IPS DF 19.7 (cell line): Measurements from ENCODE around the gene IQSEC1.

Experiments
- DNase-seq: peaks from one replicate; pipeline ENCODE4 v3.0.0-alpha.2; 2013; ENCODE audit warnings: low read depth, low spot score

The IQSEC1 gene

DNA sequence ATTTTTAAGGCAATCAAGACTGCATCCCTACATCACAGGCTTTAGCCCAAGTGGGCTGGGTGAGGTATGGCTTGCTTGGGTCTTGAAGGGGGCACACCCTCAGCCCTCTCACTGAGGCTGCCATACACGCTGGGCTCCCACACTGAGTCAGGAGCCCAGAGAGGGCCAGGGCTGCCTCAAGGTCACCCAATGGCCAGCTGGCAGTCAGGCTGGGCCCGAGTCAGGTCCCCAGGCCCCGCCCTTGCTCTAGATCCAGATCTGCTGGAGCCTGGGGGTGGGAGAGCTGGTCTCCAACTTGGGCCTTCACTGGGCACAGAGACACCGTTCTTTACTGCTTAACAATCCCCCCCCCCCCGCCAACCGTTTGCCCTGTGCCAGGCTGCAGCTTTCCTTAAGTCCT, 88.1 kb downstream of the IQSEC1 start:
- no peak for DNase-seq

DNA sequence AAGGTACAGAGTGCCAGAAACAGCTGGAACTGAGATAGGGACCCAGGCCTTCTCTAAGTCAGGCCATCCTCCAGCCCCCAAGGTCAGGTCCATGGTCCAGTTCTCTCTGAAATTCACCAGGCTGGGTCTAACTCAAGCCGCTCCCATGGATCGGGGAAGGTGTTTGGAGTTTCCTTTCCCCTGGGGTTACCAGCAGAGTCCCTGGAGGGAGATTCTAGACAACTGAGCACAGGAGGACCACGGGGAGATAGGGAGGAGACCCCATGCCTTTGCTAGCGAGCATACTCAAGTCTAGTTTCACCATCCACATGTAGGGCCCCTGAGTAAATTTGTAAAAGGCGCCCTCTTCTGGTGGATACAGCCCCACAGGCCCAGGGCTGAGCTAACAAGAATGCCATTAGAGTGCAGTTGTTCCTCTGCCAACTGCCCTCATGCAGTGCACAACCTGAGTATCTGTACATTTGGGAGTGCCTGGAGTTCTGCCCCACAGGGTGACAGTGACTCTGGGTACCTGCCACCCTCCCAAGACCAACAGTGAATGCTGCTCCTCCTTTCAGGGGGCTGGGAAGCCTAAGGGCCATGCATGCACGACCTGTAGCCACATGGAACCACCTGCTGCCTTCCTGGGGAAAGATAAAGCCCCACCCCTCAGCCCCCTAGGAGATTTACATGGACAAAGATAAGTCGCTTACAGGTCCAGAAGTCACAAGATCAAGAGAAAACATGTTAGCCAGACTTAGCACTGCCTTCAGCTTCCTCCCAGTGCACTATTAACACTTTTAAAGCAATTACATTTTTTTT, 89.0 kb downstream of the IQSEC1 start:
- DNase-seq: peak; percentile 25

DNA sequence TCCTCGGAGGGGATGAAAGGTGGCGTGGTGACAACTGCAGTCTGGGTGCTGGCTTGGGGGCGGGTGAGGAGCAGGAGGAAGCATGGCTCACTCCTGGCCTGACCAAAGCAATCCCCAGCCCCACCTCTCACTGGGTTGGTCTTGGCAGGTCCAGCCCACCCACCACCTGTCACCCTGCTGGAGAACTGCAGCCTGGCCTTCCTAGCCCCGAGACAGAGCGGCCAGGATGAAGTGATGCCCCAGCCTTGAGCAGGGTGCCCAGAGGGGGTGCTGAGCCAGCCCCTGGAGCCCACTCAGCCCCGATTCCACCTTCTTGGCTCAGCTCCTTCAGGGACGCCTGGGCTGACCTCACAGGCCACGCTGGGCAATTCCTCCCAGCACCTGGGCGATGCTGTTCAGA, 89.9 kb downstream of the IQSEC1 start:
- no peak for DNase-seq

DNA sequence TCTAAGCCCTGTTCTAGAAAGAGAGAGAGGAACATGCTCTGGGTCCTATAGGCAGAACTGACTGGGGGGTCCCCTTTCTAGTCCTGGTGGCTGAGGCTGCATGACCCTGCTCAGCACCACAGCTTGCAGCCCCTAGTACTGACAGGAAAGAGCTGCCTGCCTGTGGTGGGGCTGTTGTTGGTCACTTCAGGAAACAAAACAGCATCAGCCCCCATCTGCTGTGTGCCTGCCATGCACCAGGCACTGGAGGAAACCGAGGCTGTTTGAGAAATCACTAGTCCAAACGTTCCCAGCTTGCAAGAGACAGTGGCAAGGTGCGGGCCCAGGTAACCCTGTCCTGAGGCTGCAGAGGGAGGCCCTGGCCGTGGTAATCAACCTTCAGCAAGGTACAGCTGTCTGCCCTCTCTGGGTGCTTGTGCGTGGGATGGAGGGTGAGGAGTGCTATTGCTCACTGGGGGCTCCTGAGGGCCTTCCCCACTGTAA, 90.6 kb downstream of the IQSEC1 start:
- no peak for DNase-seq

- DNase-seq: no peak
Measured at GRCh38 chr3:12981306-12982275, 91.6 kb downstream of the IQSEC1 start.

- no peak for DNase-seq
Measured at GRCh38 chr3:12980596-12981290, 92.5 kb downstream of the IQSEC1 start.

DNA sequence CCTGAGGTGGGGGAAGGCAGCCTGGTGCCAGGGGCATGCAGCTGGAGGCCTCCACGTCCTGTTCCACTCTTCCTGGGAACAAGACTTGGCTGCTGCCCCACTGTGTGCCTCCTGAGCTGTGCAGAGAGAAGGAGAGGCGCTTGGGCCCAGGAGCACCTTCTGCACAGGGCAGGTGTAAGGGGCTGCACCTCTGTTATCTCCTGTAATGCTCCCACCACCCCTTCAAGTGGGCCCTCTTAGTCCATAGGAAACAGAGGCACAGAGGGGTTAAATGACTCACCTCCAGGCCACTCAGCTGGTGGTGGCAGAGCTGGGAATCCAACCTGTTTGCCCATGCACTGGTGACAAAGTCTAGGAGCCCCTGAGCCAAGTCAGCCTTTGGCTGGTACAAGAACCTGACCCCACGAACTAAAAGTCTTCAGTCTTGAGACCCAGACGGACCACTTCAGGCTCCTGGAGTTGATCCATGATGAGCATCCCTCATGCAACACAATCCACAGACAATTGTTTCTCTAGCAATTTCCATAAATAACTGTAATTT, 93.2 kb downstream of the IQSEC1 start:
- no peak for DNase-seq

- DNase-seq: no peak
Measured at GRCh38 chr3:12979151-12979946, 93.9 kb downstream of the IQSEC1 start.

DNA sequence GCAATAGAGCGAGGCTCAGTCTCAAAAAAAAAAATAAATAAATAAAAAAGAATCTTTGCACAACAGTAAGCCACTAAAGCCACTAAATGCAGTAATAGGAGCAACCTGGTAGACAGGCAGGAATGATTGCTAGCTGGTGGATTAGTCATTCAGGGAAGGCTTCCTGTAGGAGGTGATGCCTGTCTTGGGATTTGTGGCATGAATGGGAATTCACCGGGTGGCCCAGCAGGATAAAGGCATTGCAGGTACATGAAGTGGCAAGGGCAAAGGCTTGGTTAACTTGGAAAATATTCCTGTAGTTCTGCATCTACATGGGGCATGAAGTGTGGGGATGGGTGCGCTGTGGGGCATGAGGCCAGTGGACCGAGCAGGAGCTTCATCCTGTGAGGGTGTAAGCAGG, 94.5 kb downstream of the IQSEC1 start:
- DNase-seq: no peak

DNA sequence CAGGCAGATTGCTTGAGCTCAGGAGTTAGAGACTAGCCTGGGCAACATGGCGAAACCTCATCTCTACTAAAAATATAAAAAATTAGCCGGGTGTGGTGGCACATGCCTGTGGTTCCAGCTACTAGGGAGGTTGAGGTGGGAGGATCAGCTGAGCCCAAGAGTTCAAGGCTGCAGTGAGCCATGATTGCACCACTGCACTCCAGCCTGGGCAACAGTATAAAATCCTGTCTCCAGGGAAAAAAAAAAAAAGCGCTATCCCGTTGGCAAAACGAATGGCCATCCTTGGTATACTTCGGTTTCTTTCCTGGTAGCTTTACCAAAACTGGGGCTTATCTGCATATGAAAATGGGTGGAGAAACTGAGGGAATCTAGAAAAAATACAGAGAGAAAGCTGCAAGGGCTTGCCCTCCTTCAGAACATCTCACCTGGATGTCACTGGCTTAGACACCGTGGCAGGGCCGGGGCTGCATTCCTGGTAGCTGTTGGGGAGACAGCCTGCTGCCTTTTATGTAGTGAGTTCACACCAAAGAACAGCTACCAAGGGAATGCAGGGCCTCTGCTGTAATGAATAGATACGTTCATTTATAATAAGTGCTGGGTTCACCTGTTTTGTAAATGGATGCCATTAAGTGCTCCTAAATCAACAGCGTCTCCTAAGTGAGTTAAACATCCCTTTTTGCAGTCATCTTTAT, 96.0 kb downstream of the IQSEC1 start:
- DNase-seq: no peak

DNA sequence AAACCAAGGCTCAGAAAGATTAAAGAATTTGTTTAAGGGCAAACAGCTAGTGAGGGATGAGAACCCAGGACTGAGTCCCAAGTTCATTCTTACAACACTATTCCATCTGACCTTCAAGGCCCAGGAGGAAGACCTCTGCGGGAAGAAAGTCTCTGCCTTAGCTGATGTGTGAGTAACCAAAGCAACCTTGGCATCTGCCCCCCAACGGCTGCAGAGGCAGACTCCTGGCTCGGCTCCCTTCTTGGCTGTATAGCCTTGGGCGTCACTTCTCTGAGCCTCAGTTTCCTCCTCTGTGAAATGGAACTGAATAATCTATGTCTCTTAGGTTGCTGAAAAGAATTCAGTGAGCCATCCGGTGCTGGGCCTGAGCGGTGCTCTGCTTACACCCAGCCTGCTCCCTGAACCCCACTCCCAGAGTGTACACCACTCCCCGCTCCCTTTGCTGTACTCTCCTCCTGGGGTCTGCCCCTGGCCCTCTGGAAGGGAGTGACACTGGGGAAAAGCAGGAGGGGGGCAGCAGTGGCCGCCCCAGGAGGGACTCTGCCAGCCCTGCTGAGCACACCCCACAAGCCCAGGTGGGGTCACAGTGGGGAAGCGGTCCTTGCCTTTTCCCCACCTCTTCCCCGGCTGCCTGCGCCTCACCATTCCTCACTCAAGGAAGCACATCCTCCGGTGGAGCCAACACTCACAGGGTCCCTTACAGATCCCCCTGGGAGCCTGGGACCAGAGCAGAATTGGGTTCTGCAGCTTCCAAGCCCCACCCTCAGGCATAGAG, 97.3 kb downstream of the IQSEC1 start:
- no peak for DNase-seq

GRCh38 chr3:12974819-12975218, 98.4 kb downstream of the IQSEC1 start:
- DNase-seq: no peak

DNA sequence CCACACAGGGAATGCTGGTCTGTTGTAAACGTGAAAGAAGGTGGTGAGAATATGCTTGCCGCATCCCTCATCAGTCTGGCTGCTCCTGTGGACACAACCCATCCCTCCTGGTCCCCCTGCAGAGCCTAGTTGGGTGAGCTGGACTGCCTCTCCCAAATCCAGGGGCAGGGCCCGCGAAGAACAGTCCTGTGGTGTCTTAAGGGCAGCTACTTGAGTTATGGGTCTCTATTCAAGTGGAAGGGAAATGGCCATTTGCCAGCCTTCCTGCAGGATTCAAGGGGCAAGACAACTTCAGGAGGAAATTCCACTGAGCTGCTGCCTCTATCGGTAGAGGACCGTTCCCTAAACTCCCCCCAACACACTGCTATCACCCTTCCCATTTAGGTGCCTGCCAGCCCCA, 98.9 kb downstream of the IQSEC1 start:
- DNase-seq: no peak

DNA sequence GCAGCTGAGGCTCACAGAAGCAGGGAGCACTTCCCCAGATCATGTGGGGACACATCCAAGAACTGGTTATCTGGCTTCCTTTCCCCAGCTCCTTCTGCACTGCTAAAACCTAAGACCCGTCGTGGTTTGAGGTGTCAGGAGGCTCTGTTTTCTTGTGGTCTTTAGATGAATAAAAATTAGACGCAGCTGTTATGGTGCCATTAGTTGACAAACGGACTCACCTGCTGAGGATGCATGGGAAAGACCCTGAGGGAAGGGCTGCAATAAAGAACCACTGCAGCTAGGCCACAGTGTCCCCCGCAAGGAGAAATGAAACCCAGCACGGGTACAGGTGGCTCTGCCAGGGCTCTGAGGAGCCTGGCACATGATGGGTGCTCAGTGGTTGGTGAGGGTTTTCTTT, 99.4 kb downstream of the IQSEC1 start:
- no peak for DNase-seq

DNA sequence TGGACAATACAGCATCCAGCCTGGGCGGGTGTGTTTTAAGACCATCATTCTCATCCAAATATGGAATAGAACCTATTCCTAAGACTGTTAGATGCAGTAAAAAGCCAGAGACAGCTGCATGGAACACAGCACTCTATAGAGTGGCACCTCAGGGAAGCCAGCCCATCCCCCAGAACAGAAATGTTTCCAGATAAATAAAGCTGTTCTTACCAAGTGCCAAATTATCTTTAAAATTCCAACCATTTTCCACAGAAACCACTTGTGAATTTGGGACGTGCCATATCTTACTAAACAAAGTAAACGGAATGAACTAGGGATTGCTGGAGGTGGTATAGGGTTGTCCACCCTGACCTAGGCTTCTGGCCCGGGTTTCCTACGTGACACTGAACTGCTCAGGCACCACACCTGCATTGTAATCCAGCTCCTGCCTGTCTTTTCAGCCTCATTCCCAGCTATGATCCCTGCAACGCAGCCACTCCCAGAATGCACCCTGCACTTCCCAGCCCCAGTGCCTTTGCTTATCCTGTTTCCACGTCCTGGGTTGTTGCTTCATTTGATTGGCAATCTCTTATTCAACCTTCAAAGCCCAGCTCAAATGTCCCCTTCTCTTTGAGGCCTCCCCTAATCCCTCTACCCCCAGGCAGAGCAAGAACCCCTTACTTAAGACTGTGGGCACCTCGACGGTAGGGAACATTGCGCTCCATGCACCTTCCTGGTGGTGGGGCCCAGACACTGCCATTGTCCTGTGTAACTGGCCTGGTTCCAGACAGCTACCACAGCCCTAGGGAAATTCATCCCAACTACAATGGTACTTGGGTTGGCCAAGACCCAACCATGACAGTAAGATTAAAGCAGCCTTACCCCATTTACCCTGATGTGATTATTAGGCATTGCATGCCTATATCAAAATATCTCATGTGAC, 100.2 kb downstream of the IQSEC1 start:
- no peak for DNase-seq

- DNase-seq: no peak
Measured at GRCh38 chr3:12972043-12972442, 101.2 kb downstream of the IQSEC1 start.

- no peak for DNase-seq
Measured at GRCh38 chr3:12970684-12971083, 102.5 kb downstream of the IQSEC1 start.

GRCh38 chr3:12969486-12969885, 103.7 kb downstream of the IQSEC1 start:
- no peak for DNase-seq
